Pancreas (tissue), 10 donors: ENCODE results near the gene GANC. TPM values are rescaled to one million over a fixed set of nuclear protein-coding genes. Genes with fewer than 3 reads are reported as not detected.

Source experiments
- ATAC-seq, 4 donors: fragments of 200-7000 bp; cut with Tn5 transposase; one replicate each; pipeline versions ENCODE4 v1.8.0 to v1.9.1; 2020; ENCODE audit warnings: mild to moderate bottlenecking in 4 of 4, moderate library complexity in 4 of 4
- DNase-seq, 6 donors: peaks; one replicate each; pipeline ENCODE4 v3.0.0-alpha.2; 2020
- FAIRE-seq: peaks from 2 replicates; lab custom pipeline; 2012; peaks lifted over from hg19 to GRCh38; lab: Jason Lieb, UNC
- H3K27ac ChIP-seq, 4 donors: fragments of 200-600 bp; sonication (generic); 1 replicate in 3 of 4; 2 replicates in 1 of 4; pipeline versions ENCODE4 v1.5.0 to v1.8.0; 2020
- H3K27me3 ChIP-seq, 4 donors: fragments of 200-600 bp; one replicate each; pipeline ENCODE4 v1.8.0; 2021
- H3K36me3 ChIP-seq, 3 donors: fragments of 200-600 bp; sonication (generic) in 1 of 3; one replicate each; pipeline versions ENCODE4 v1.5.0 to v1.8.0; 2020 to 2021
- H3K4me1 ChIP-seq, 3 donors: fragments of 200-600 bp; one replicate each; pipeline ENCODE4 v1.8.0; 2021
- H3K4me3 ChIP-seq, 4 donors: fragments of 200-600 bp; sonication (generic) in 2 of 4; one replicate each; pipeline versions ENCODE4 v1.5.0 to v1.8.0; 2020 to 2021
- H3K9me3 ChIP-seq, 4 donors: fragments of 200-600 bp; one replicate each; pipeline ENCODE4 v1.8.0; 2021
- CTCF ChIP-seq, 4 donors: fragments of 200-600 bp; sonication (generic) in 3 of 4; IDR thresholded peaks; one replicate each; pipeline versions ENCODE4 v1.5.0 to v1.8.0; 2021; ENCODE audit warnings: antibody characterized with exemption in 4 of 4
- WGBS, 2 donors: extraction: QIAGEN DNeasy Blood & Tissue Kit; methylation state at CpG; one replicate each; pipeline ENCODE4 v1.1.7; 2013; 5-methylcytosine and 5-hydroxymethylcytosine counted together
- intact Hi-C, 3 donors: fragments of 100-400 bp; cut with DNase I; formaldehyde crosslinking; loops; one replicate each; pipeline versions ENCODE4 v1.11.1 to v1.14.2; 2022
- polyA plus RNA-seq, 2 donors: library from polyadenylated mRNA; stranded (reverse); fragments of 200-250 nt; gene quantifications; one replicate each; pipeline ENCODE4 v1.2.3, GENCODE V29; 2013
- total RNA-seq, 6 donors: library from RNA; stranded (reverse); fragmentation: NEBNext Ultra II Directional in 4 of 6; extraction: Animal tissue kit (Norgen Biotek cat#: 25700) in 4 of 6; gene quantifications; one replicate each; pipeline versions ENCODE4 v1.2.1 to v1.2.4, GENCODE V29; 2021 to 2023
- donor health status: healthy with polysubstance abuse.
- donor health status: DM: no; HTN: no; CAD: no; lungs with moderate emphysema.
- donor health status: DM: no; HTN: no; CAD: no.
- donor health status: control.
- donor health status: control.
- donor health status: Bipolar disorder and iron deficiency.
- donor health status: DM: yes; HTN: yes; CAD: no.
- donor health status: DM: no; HTN: no; CAD: no.
- donor health status: DM: no; HTN: no; CAD: no.
- donor health status: DM: yes; HTN: yes; CAD: no.

GANC gene
- total and polyA plus RNA-seq, 8 donors, result 6.9 to 21.1 (median 10.1) TPM

DNA sequence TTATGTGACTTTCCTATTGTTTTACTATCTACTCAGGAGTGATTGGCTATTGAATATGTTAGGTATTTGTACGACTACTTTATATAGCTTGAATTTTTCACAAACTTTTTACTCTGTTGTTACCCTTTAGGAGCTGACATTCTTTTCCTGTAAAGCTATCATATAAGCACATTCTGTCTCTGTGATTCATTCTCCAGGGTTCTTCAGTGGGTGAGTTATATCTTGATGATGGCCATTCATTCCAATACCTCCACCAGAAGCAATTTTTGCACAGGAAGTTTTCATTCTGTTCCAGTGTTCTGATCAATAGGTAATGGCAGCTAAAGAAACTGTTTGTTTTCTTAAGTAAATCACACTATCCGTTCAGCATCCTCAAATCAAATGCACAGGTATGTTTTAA, 76.2 kb downstream of the GANC start:
- intact Hi-C loops, result no loop called here
- 82 to 87% methylated on average over 2 of the region's 2 CpGs for WGBS, 2 donors
- no peak for FAIRE-seq

GRCh38 chr15:42352401-42352800, 79.4 kb downstream of the GANC start:
- TF ChIP-seq CTCF (IDR thresholded peaks at IDR 0.05), result no peak
- Histone ChIP-seq H3K9me3 (no peaks in the 10 kb centered on the region), H3K36me3 (peaks cover 0 to 24% (median 4%) of the 10 kb centered on the region in 3 donors), H3K4me1 (no peaks in the 10 kb centered on the region), H3K27me3 (no peaks in the 10 kb centered on the region), H3K27ac (no peak overlapping the region), H3K4me3 (no peak overlapping the region)
- FAIRE-seq, result no peak
- no peak for DNase-seq
- ATAC-seq, result no peak
- intact Hi-C loops, result no loop called here
- 89% methylated on average over 7 of the region's 7 CpGs for WGBS, 2 donors

More for the DNA sequence above, 76.2 kb downstream of the GANC start:
- Histone ChIP-seq H3K27me3 (no peaks in the 10 kb centered on the region), H3K36me3 (peaks cover 0 to 19% (median 4%) of the 10 kb centered on the region in 3 donors), H3K4me1 (no peaks in the 10 kb centered on the region), H3K9me3 (no peaks in the 10 kb centered on the region), H3K4me3 (no peak overlapping the region), H3K27ac (no peak overlapping the region)
- TF ChIP-seq CTCF (IDR thresholded peaks at IDR 0.05), result no peak
- DNase-seq, result no peak
- ATAC-seq, result no peak

DNA sequence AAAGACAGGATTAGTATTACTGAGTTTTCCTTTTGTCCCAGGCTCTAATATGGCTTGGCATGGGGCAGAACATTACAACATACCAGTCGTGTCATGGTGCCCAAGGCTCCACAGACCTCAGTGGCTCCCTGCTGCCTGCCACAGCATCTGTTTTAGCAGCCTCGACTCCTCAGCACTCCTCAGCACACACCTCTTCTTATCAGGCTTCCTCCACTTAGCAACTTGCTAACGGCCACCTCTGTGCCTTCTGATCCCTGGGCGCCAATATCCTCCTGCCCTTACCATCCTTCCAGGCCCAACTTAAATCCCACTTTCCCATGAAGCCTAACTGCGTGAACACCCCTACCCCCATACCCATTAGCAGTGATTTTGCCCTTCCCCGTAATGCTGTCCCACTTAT, 80.1 kb downstream of the GANC start:
- H3K27ac ChIP-seq, result no peak overlapping the region
- no peaks in the 10 kb centered on the region for H3K9me3 ChIP-seq
- TF ChIP-seq CTCF (IDR thresholded peaks at IDR 0.05), result no peak
- peaks cover 0 to 24% (median 4%) of the 10 kb centered on the region in 3 donors for H3K36me3 ChIP-seq
- H3K4me3 ChIP-seq, result no peak overlapping the region
- DNase-seq, result no peak
- no peaks in the 10 kb centered on the region for H3K4me1 ChIP-seq
- WGBS, 2 donors, result 86 to 87% methylated on average over 6 of the region's 6 CpGs
- no peak for ATAC-seq
- H3K27me3 ChIP-seq, result no peaks in the 10 kb centered on the region
- no peak for FAIRE-seq
- intact Hi-C loops, result no loop called here

- TF ChIP-seq CTCF (IDR thresholded peaks at IDR 0.05), result no peak
- no peak for FAIRE-seq
- no peak for DNase-seq
- H3K36me3 ChIP-seq, result peaks cover 0 to 20% (median 4%) of the 10 kb centered on the region in 3 donors
- intact Hi-C loops, result no loop called here
- no peaks in the 10 kb centered on the region for H3K27me3 ChIP-seq
- no peaks in the 10 kb centered on the region for H3K9me3 ChIP-seq
- WGBS, 2 donors, result 73 to 96% methylated on average over 2 of the region's 2 CpGs
- no peak overlapping the region for H3K4me3 ChIP-seq
- no peak overlapping the region for H3K27ac ChIP-seq
- no peak for ATAC-seq
- no peaks in the 10 kb centered on the region for H3K4me1 ChIP-seq
These were observed 81.8 kb downstream of the GANC start for GRCh38 chr15:42354824-42355223.

- H3K4me3 ChIP-seq, result no peak overlapping the region
- TF ChIP-seq CTCF (IDR thresholded peaks at IDR 0.05), result no peak
- ATAC-seq (no peak), DNase-seq (no peak), FAIRE-seq (no peak)
- H3K4me1 ChIP-seq, result no peaks in the 10 kb centered on the region
- H3K36me3 ChIP-seq, result peaks cover 0 to 20% (median 4%) of the 10 kb centered on the region in 3 donors
- no peaks in the 10 kb centered on the region for H3K9me3 ChIP-seq
- intact Hi-C loops, result no loop called here
- no peak overlapping the region for H3K27ac ChIP-seq
- 82 to 84% methylated on average over 6 of the region's 6 CpGs for WGBS, 2 donors
- no peaks in the 10 kb centered on the region for H3K27me3 ChIP-seq
These were observed 82.3 kb downstream of the GANC start for GRCh38 chr15:42355291-42355690.
